Renal cortical epithelial cell (primary cell): ENCODE data around the gene PRKG2. TPM values are rescaled to one million over a fixed set of nuclear protein-coding genes. Genes with fewer than 3 reads are reported as not detected.

ENCODE experiments used
- DNase-seq: peaks from one replicate; pipeline ENCODE4 v3.0.0-alpha.2; 2011; ENCODE audit warnings: low read depth
- total RNA-seq: library from RNA; depleted of rRNA; stranded (reverse); fragments of >200 nt; gene quantifications from 2 replicates; pipeline ENCODE4 v1.2.3, GENCODE V29; 2014

Gene PRKG2
- total RNA-seq, 1 donor from 2014 or later: 0.89 TPM

- DNase-seq: no peak
Observed at GRCh38 chr4:81096566-81096965, 118.5 kb downstream of the PRKG2 start.

GRCh38 chr4:81095389-81095788, 119.6 kb downstream of the PRKG2 start:
- DNase-seq: no peak

- no peak for DNase-seq
Observed at GRCh38 chr4:81093720-81094401, 121.2 kb downstream of the PRKG2 start.

- no peak for DNase-seq
Observed at GRCh38 chr4:81085979-81086378, 129.0 kb downstream of the PRKG2 start.

GRCh38 chr4:81085291-81085690, 129.7 kb downstream of the PRKG2 start:
- no peak for DNase-seq

- DNase-seq: no peak
Observed at GRCh38 chr4:81084634-81085033, 130.4 kb downstream of the PRKG2 start.

GRCh38 chr4:81084029-81084428, 131.0 kb downstream of the PRKG2 start:
- peak; percentile 50 for DNase-seq

- no peak for DNase-seq
Observed at GRCh38 chr4:81081156-81081555, 133.9 kb downstream of the PRKG2 start.

- no peak for DNase-seq
Observed at GRCh38 chr4:81071013-81071412, 144.0 kb downstream of the PRKG2 start.

GRCh38 chr4:81069706-81070331, 145.2 kb downstream of the PRKG2 start:
- DNase-seq: peak; percentile 85

GRCh38 chr4:81065446-81065845, 149.6 kb downstream of the PRKG2 start:
- peak; percentile 25 for DNase-seq

- no peak for DNase-seq
Observed at GRCh38 chr4:81062001-81062400, 153.0 kb downstream of the PRKG2 start.

- DNase-seq: peak; percentile 18
Observed at GRCh38 chr4:81061344-81061730, 153.7 kb downstream of the PRKG2 start.

- DNase-seq: no peak
Observed at GRCh38 chr4:81060587-81061343, 154.3 kb downstream of the PRKG2 start.

GRCh38 chr4:81058621-81059020, 156.4 kb downstream of the PRKG2 start:
- DNase-seq: no peak

GRCh38 chr4:81052119-81053068, 162.6 kb downstream of the PRKG2 start:
- DNase-seq: peak; percentile 55

- DNase-seq: no peak
Observed at GRCh38 chr4:81049907-81050306, 165.1 kb downstream of the PRKG2 start.

GRCh38 chr4:81049330-81049729, 165.7 kb downstream of the PRKG2 start:
- DNase-seq: no peak

- DNase-seq: no peak
Observed at GRCh38 chr4:81042578-81043365, 172.2 kb downstream of the PRKG2 start.

- peak; percentile 29 for DNase-seq
Observed at GRCh38 chr4:81040012-81040659, 174.9 kb downstream of the PRKG2 start.
